ENCODE results near the gene CLCN6.

The CLCN6 gene

GRCh38 chr1:11784993-11785769 lies 20.8 kb upstream of the CLCN6 start:
- TF ChIP-seq ZNF274 (IDR thresholded peaks at IDR 0.05; ENCODE audit: low read depth, low read length): no peak
- H3K4me3 ChIP-seq (ENCODE audit: low read length): no peak overlapping the region

GRCh38 chr1:11786168-11786567 lies 19.8 kb upstream of the CLCN6 start:
- no peak overlapping the region for H3K4me3 ChIP-seq (ENCODE audit: low read length)
- TF ChIP-seq ZNF274 (IDR thresholded peaks at IDR 0.05; ENCODE audit: low read depth, low read length): no peak

GRCh38 chr1:11787251-11787803 lies 18.7 kb upstream of the CLCN6 start:
- no peak for TF ChIP-seq ZNF274 (IDR thresholded peaks at IDR 0.05; ENCODE audit: low read depth, low read length)
- no peak overlapping the region for H3K4me3 ChIP-seq (ENCODE audit: low read length)

GRCh38 chr1:11787804-11788436 lies 18.1 kb upstream of the CLCN6 start:
- TF ChIP-seq ZNF274 (IDR thresholded peaks at IDR 0.05; ENCODE audit: low read depth, low read length): no peak
- H3K4me3 ChIP-seq (ENCODE audit: low read length): no peak overlapping the region

GRCh38 chr1:11788549-11789053 lies 17.4 kb upstream of the CLCN6 start:
- TF ChIP-seq ZNF274 (IDR thresholded peaks at IDR 0.05; ENCODE audit: low read depth, low read length): no peak
- no peak overlapping the region for H3K4me3 ChIP-seq (ENCODE audit: low read length)

- TF ChIP-seq ZNF274 (IDR thresholded peaks at IDR 0.05; ENCODE audit: low read depth, low read length): no peak
- H3K4me3 ChIP-seq (ENCODE audit: low read length): no peak overlapping the region
Measured at GRCh38 chr1:11789126-11790067, 16.6 kb upstream of the CLCN6 start.

GRCh38 chr1:11790101-11790879 lies 15.7 kb upstream of the CLCN6 start:
- H3K4me3 ChIP-seq (ENCODE audit: low read length): no peak overlapping the region
- no peak for TF ChIP-seq ZNF274 (IDR thresholded peaks at IDR 0.05; ENCODE audit: low read depth, low read length)

- TF ChIP-seq ZNF274 (IDR thresholded peaks at IDR 0.05; ENCODE audit: low read depth, low read length): no peak
- H3K4me3 ChIP-seq (ENCODE audit: low read length): no peak overlapping the region
Measured at GRCh38 chr1:11790880-11791715, 14.9 kb upstream of the CLCN6 start.

- no peak for TF ChIP-seq ZNF274 (IDR thresholded peaks at IDR 0.05; ENCODE audit: low read depth, low read length)
- H3K4me3 ChIP-seq (ENCODE audit: low read length): no peak overlapping the region
Measured at GRCh38 chr1:11792106-11792505, 13.9 kb upstream of the CLCN6 start.

- no peak for TF ChIP-seq ZNF274 (IDR thresholded peaks at IDR 0.05; ENCODE audit: low read depth, low read length)
- no peak overlapping the region for H3K4me3 ChIP-seq (ENCODE audit: low read length)
Measured at GRCh38 chr1:11793819-11794218, 12.2 kb upstream of the CLCN6 start.

GRCh38 chr1:11794446-11795237 lies 11.3 kb upstream of the CLCN6 start:
- no peak for TF ChIP-seq ZNF274 (IDR thresholded peaks at IDR 0.05; ENCODE audit: low read depth, low read length)
- H3K4me3 ChIP-seq (ENCODE audit: low read length): no peak overlapping the region
